ENCODE measurements around the gene URI1.
"Not testable (repeated sequence)": the region's sequence is repeated elsewhere in the genome, so short reads cannot be mapped to it uniquely, and the experiment has no call there.

The URI1 gene

GRCh38 chr19:29941828-29942403 is at the start of gene URI1:
TSS of gene URI1 (plus strand) at chr19:29942239. CDS start at chr19:29942548, 309 bp downstream.
- peak; percentile 91 for DNase-seq (ENCODE audit: low read depth)

GRCh38 chr19:29893606-29894284 is 48.3 kb upstream of the URI1 start:
- no peak for DNase-seq (ENCODE audit: low read depth)

GRCh38 chr19:29896802-29897201 is 45.2 kb upstream of the URI1 start:
- no peak for DNase-seq (ENCODE audit: low read depth)

- no peak for DNase-seq (ENCODE audit: low read depth)
Measured at GRCh38 chr19:29897466-29897865, 44.6 kb upstream of the URI1 start.

- DNase-seq (ENCODE audit: low read depth), result no peak
Measured at GRCh38 chr19:29904017-29904416, 38.0 kb upstream of the URI1 start.

GRCh38 chr19:29908963-29909944 is 32.8 kb upstream of the URI1 start:
- DNase-seq (ENCODE audit: low read depth), result no peak

GRCh38 chr19:29914933-29915332 is 27.1 kb upstream of the URI1 start:
- no peak for DNase-seq (ENCODE audit: low read depth)

- not testable (repeated sequence) for DNase-seq (ENCODE audit: low read depth)
Measured at GRCh38 chr19:29915832-29916231, 26.2 kb upstream of the URI1 start.

- DNase-seq (ENCODE audit: low read depth), result no peak
Measured at GRCh38 chr19:29917911-29918310, 24.1 kb upstream of the URI1 start.

GRCh38 chr19:29918891-29919290 is 23.1 kb upstream of the URI1 start:
- DNase-seq (ENCODE audit: low read depth), result no peak

- no peak for DNase-seq (ENCODE audit: low read depth)
Measured at GRCh38 chr19:29922972-29923371, 19.1 kb upstream of the URI1 start.

- DNase-seq (ENCODE audit: low read depth), result no peak
Measured at GRCh38 chr19:29923653-29924052, 18.4 kb upstream of the URI1 start.

GRCh38 chr19:29926031-29926430 is 16.0 kb upstream of the URI1 start:
- DNase-seq (ENCODE audit: low read depth), result no peak

GRCh38 chr19:29926801-29927200 is 15.2 kb upstream of the URI1 start:
- no peak for DNase-seq (ENCODE audit: low read depth)

GRCh38 chr19:29927944-29928625 is 14.0 kb upstream of the URI1 start:
- no peak for DNase-seq (ENCODE audit: low read depth)

GRCh38 chr19:29928831-29929230 is 13.2 kb upstream of the URI1 start:
- no peak for DNase-seq (ENCODE audit: low read depth)

GRCh38 chr19:29934257-29934656 is 7.8 kb upstream of the URI1 start:
- DNase-seq (ENCODE audit: low read depth), result no peak

GRCh38 chr19:29934781-29935180 is 7.3 kb upstream of the URI1 start:
- no peak for DNase-seq (ENCODE audit: low read depth)

GRCh38 chr19:29936409-29936808 is 5.6 kb upstream of the URI1 start:
- no peak for DNase-seq (ENCODE audit: low read depth)

GRCh38 chr19:29939628-29940027 is 2.4 kb upstream of the URI1 start:
- DNase-seq (ENCODE audit: low read depth), result no peak

- DNase-seq (ENCODE audit: low read depth), result no peak
Measured at GRCh38 chr19:29940971-29941585, 961 bp upstream of the URI1 start.

Data from activated T-helper 1 cell treated with Interleukin-2 at 50 U/mL for 16 hours (primary cell).